GM18909 (cell line): Measurements from ENCODE around the gene PCBP3.
"Not testable (repeated sequence)": the region's sequence is repeated elsewhere in the genome, so short reads cannot be mapped to it uniquely, and the experiment has no call there.

Experiments
- ATAC-seq: cut with Tn5 transposase; IDR thresholded peaks from one replicate; pipeline ENCODE4 v1.9.1; 2021; ENCODE audit warnings: mild to moderate bottlenecking; ENCODE audit not compliant: unreplicated experiment, poor library complexity

PCBP3 gene

DNA sequence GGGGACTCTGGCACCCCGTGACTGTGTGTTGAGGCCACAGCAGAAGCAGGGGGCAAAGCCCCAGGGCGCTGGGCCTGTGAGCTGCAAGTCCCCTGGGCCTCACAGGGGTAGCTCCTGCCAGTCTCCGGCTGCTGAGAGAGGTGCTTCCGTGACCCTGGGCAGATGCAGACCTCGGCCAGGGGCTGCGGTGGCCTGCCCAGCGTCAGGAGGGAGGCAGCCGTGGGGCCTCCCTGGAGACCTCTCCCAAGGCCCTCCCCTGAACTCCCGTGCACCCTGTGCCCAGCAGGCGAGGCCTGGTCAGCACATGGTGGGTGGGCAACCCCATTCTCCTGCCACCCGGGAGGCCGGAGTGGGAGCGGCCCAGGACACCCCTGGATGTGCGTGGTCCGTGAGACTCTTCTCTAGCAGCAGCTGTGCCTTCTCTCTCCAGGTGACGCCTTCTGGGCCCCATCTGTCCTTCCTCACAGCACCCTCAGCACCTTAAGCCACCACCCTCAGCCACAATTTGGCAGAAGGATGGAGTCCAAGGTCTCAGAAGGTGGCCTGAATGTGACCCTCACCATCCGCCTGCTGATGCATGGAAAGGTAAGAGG, 252.3 kb downstream of the PCBP3 start:
- ATAC-seq, result no peak

GRCh38 chr21:45896431-45896830, 252.9 kb downstream of the PCBP3 start:
- ATAC-seq, result not testable (repeated sequence)

- no peak for ATAC-seq
These were observed 253.9 kb downstream of the PCBP3 start for GRCh38 chr21:45897191-45898027.

- no peak for ATAC-seq
These were observed 254.5 kb downstream of the PCBP3 start for GRCh38 chr21:45898028-45898350.

DNA sequence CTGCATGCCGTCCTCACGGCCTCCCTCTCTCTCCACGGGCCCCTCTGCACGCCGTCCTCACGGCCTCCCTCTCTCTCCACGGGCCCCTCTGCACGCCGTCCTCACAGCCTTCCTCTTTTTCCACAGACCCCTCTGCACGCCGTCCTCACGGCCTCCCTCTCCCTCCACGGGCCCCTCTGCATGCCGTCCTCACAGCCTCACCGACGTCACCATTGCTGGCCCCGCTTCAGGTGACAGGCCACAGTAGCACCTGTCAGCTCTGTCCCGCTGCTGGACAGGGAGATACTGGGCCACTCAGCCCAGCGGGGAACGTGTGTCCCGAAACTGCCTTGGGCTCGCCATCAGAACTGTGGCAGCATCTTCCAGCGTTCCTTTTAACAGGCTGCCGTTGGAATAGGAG, 255.3 kb downstream of the PCBP3 start:
- no peak for ATAC-seq

GRCh38 chr21:45899317-45900033, 255.9 kb downstream of the PCBP3 start:
- no peak for ATAC-seq

DNA sequence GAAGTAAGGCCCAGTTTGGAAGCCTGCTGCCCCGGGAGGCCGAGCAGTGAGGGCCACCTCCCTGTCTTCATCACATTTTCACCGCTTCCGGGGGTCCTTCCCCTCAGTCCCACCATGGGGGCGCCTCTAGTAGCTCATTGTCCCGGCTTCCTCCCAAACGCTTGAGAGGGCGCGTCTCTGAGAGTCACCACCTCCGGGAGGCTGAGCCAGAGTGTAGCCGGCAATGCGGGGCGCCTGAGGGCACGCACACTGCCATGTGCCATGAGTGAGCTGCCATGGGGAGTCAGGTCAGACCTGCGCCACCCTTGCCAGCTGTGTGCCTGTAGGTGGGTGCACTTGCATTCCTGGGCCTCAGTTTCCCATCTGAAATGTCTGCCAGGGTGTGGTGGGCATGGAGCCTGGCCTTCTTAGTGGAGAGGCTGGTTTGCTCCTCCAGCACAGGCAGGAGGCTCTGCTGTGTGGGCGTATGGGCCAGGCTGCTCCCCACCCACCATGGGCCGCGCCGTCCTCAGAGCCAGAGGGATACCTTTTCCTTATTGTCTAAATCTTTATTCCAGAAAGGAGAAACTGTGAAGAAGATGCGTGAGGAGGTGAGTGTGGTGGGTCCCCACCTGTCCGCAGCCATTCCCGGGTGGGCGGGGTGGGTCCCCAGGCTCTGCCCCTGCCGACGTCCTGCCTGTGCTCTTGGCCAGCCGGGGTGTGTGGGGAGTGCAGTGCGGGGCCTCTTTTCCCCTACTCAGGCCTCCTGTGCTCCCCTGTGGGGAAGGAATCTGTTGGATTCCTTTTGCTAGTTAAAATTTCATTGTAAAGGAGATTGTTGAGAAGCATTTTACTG, 256.7 kb downstream of the PCBP3 start:
- no peak for ATAC-seq

DNA sequence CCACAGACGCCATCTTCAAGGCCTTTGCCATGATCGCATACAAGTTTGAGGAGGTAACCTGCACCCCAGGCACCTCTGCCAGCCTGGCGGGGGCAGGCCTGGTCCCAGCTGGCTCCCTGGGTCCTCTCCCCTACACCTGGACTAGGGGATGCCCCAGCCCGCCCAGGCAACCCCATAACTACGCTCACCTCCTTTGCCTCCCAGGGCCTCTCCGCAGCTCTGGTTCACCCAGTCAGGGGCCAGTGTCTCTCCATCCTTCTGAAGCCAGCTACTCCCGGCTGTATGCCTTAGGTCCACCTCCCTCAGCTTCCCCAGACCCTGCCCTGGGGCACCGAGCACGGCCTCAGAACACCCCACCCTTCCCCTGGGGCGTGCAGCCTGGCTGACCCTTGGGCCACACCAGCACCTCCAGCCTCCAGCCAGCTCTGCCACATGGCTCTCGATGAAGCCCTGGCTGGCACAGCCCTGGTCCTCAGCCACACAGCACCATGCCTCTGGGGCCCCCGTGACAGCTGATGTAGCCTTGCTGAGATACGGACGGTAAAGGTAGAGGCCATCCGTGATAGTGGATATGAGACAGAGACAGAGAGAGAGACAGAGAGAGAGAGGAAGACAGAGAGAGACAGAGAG, 257.7 kb downstream of the PCBP3 start:
- ATAC-seq, result no peak

DNA sequence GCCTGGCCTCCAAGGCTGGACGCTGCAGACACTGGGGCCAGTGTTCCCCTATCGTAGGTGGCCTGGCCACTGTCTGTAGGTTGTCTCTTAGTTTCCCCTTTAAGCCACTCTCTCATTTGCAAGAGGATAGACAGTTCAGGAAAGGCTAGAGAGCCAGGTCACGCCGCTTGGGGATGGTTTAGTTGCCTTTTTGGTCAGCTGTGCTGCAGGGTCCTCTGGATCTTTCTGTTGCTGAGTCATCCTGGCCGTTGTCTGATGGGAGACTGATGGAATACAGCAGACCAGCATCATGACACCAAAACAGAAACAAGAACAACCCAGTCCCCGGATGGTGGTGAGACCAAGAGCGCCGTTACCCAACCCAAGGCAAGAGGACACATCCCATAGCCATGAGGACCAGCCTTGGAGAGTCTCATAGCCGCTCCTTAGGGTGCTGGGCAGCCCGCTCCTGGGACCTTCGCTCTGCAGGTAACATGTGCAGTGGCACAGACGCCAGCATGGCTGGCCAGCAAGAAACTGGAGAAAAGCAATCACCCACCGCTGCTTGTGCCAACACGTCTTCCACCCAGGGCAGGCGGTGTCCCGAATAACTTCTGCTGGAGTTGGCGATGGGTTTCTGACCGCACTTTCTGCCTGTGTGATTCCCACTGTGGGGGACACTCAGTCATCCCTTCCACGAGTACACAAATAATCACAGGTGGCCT, 258.9 kb downstream of the PCBP3 start:
- no peak for ATAC-seq

DNA sequence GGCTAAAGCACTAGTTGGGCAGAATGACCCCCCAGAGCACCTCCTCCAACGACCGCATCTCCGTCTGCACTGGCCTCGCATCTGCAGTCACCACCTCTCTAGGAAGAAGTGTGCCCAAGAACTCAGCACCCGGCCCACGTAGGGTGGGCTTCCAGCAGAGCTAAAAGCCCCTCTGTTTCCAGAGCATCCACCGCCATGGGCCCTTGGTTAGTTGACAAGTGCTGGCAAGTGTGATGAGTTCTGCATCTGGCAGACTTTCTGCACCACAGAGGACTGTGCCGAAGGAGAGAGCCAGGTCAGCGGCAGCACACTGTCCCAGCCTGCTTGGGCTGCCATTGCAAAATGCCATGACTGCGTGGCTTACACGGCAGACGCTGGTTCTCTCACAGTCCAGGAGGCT, 261.7 kb downstream of the PCBP3 start:
- ATAC-seq, result no peak

GRCh38 chr21:45906196-45906805, 262.8 kb downstream of the PCBP3 start:
- no peak for ATAC-seq

GRCh38 chr21:45906859-45907258, 263.3 kb downstream of the PCBP3 start:
- no peak for ATAC-seq

GRCh38 chr21:45908536-45909237, 265.2 kb downstream of the PCBP3 start:
- ATAC-seq, result no peak

- ATAC-seq, result no peak
These were observed 265.9 kb downstream of the PCBP3 start for GRCh38 chr21:45909238-45909988.

DNA sequence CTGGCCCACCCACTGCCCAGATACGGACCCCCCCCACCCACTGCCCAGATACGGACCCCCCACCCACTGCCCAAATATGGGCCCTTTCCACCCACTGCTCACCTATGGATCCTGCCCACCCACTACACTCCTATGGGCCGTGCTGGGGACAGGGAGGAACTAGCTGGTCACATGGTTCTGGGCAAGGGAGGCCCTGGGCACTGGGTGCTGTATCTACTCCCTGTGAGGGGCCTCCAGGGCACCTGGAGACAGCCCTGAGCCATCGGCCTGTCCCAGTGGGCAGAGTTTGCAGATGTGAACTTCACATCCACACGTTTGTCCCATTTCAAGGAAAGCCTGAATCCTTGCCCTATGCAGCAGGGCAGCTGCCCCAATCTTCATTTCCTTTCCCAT, 266.6 kb downstream of the PCBP3 start:
- no peak for ATAC-seq

DNA sequence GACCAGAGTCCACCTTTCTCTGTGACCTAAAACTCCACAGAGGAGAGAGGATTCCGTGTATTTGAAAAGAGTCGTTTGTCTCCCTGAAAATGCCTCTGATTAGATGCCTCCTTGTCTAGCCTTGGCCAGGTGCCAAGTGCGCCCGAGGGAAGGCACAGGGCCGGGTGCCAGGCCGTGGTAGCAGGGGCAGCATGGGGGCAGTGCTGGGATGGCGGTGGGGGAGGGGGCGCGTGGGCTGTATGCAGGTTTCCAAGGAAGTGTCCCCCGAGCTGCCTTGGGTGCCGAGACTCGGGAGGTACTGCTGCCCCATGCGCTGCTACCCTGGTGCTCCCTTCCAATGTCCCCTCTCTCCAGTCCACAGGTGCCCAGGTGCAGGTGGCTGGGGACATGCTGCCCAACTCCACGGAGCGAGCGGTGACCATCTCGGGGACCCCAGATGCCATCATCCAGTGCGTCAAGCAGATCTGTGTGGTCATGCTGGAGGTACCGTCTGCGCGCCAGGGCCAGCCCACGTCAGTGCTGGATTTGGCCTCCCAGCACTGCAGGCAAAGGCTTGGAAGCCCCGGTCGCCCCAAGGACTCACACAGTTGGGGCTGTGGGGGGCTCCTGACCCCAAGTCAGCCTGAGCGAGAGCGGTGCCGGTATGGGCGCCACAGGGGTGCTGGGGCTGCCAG, 267.2 kb downstream of the PCBP3 start:
- no peak for ATAC-seq

DNA sequence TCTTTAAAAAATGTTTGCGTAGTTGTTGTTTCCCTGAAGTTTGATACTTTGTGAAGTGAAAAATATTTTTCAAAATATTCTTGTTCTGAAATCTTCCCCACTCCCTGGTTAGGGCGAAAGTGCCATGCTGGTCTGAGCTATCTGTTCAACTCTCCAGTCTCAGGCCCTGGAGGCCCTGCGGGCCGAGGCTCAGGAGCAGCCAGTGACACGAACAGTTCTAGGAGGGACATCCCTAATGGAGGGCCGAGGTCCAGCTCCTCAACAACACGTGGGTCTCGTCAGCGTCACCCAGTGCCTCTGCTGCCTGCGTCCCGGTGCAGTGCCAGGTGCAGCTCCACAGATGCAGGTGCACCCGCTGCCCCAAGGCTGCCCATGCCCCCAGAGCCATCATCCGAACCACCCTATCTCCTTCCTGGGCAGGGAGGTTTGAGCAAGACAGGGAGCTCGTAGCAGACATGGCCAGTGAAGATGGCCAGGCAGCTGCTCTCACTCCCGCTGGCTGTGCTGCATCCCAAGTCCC, 268.3 kb downstream of the PCBP3 start:
- no peak for ATAC-seq
